GM19455 (cell line): ENCODE data around the gene SMOC2.

Experiments used
- ATAC-seq: cut with Tn5 transposase; IDR thresholded peaks from one replicate; pipeline ENCODE4 v1.9.1; 2021; ENCODE audit not compliant: unreplicated experiment

The SMOC2 gene

GRCh38 chr6:168641446-168641845 is 200.5 kb downstream of the SMOC2 start:
- ATAC-seq, result no peak

GRCh38 chr6:168643401-168643800 is 202.4 kb downstream of the SMOC2 start:
- ATAC-seq, result no peak

DNA sequence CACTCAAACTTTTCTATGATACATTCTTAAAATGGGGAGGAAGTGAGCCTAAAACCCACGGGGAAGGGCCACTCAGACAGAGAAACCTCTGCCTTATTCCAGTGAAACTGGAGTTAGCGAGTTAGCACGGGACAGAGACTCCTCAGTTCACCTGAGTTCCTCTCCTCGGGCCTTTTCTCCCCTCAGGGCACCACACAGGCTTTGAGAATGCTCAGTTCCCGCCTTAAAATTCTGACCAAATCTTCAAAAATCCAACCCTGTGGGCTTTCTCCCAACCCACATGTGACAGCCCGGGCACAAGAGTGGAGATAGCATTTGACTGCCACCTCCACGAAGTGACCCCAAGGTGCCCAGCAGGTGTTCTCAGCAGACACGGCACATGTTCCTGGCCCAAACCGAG is 204.3 kb downstream of the SMOC2 start:
- ATAC-seq, result no peak

GRCh38 chr6:168647271-168647670 is 206.3 kb downstream of the SMOC2 start:
- ATAC-seq, result no peak

DNA sequence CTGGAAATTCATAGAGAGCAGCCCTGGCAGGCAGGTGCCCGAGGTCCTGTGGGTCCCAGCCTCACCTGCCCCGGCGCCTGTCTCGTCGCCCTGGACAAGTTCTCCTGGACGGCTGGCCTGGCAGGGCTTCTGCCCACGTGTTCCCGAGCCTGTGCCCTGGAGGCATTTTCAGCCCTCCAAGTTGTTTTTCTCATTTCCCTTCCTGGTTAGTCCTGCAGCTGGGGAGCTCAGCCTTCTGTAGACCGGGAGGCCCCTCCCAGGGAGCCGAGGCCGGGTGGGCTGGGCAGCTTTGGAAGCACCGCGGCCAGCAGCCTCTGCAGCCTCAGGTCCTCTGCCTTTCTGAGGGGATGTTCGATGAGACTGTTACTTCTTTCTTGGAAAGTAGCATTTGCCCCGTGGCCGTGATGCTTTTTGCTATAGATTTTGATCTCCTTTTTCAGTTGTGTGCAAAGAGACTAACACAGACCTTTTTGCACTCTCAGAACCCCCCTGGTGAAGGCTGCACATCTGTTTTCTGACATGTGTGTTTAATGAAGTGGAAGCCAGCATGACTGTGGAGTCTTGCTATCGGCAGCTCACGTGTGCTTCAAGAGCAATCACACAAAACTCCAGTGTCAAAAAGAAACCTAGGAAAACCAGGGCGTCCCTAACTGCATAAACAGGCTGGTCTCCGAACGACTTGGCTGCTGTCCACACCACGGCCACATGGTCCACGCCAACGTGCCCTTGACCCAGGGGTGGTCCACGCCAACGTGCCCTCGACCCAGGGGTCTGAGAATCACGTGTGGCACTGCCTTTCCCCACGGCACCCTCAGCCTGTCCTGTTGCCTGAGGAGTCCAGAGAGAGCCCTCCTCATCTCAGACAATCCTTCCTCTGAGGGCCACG is 207.5 kb downstream of the SMOC2 start:
- no peak for ATAC-seq

DNA sequence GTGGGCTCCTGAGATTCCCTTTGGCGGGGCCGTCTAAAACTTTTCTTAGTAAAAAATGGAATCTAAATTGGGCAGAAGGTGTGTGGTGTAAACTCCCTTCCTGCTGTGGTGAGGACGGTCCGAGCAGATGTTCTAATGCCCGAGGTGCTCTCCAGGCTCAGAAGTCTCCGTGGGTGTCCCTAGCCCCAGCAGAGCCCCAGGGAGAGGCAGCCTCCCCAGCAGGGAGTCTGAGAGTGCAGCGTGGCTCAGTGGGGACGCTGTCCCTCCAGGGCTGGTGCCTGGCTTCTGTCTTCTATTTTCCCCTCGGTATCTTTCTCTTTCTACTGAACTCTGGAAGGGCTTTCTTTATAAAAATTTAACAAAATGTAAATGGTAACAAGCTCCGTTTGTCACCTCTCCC is 208.2 kb downstream of the SMOC2 start:
- ATAC-seq, result no peak

GRCh38 chr6:168650671-168651111 is 209.7 kb downstream of the SMOC2 start:
- no peak for ATAC-seq

DNA sequence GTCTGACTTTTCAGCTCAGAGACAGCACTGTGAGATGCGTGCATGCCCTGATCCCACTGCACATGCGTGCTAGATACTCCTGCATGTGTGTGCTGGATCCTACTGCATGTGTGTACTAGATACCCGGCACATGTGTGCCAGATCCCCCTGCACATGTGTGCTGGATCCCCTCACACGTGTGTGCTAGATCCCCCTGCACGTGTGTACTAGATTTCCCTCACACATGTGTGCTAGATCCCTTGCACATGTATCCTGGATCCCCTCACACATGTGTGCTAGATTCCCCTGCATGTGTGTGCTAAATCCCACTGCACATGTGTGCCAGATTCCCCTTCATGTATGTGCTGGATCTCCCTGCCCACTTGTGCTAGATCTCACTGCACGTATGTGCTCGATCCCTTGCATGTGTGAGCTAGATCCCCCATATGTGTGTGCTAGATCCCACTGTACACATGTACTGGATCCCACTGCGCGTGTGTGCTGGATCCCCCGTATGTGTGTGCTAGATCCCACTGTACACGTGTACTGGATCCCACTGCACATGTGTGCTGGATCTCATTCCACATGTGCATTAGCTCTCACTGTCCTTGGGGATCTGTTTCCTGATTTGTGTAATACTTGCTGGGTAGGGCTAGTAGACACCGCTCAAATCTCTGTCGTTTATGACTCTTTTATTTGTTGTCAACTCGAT is 214.6 kb downstream of the SMOC2 start:
- no peak for ATAC-seq

- ATAC-seq, result no peak
Observed at GRCh38 chr6:168658059-168658458, 217.1 kb downstream of the SMOC2 start.

DNA sequence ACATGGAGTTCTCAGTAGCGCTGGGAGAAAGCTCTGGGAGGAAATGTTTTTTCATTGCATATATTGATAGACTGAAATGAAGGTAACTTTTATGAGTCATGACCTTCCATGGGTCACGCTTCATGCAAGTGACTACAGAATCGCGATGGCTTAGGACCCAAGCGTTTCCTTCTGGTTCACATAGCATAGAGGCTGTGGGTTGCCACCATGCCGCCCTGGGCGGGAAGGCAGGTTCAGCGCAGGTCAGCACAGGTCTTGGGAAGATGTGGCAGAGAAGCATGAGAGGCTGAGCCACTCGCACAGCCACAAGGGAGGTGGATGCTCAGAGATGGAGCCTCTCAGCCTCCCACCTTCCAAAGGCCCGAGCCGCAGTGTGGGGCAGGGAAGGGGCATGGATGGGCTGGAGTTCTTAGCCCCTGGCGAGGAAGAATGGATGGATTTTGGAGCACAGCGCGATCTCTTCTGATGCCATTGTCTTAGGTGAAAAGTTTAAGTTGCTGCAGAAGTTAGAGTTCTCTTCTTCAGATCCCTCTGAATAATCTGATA is 219.5 kb downstream of the SMOC2 start:
- ATAC-seq, result no peak

DNA sequence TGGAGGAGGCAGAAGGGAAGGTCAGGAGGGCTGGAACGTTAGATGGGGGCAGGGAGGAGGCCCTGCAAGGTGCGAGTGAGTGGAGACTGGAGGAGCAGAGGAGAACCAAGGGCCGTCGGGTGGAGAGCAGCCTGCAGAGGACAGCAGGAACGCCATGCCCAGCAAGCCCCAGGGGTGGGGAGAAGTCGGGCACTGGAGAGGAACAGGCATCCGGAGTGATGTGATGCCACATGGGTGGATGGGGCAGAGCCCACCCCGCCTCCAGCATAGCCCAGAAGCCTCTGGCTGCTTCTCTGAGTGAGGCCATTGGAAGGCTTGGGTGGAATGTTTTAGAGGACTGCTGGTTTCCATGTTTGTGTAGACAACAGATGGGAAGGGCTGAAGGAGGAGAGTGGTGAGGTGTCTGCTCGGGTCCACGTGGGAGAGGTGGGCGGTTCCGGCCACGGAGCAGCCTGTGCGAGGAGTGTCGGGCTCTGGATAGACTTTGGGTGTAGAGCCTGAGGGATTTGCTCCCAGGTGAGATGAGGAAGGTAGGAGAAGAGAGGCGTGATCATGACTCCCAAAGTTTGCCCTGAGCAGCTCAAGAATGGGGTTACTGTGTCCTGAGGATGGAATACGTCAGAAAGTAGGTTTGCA is 221.4 kb downstream of the SMOC2 start:
- no peak for ATAC-seq

GRCh38 chr6:168663041-168663440 is 222.1 kb downstream of the SMOC2 start:
- ATAC-seq, result no peak

GRCh38 chr6:168664956-168665355 is 224.0 kb downstream of the SMOC2 start:
- no peak for ATAC-seq

DNA sequence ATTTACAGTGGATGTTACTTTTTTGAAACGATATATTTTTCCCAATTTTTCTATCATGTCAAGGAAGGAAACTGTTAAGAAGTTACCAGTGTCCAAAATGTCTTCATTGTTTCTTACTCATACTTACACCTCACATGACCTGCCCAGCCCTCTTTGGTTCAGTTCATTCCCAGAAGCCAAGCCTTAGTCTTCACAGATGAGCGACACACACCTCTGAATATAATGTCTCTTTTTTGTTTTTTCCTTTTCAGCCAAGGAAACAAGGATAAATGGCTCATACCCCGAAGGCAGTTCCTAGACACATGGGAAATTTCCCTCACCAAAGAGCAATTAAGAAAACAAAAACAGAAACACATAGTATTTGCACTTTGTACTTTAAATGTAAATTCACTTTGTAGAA is 225.2 kb downstream of the SMOC2 start:
- ATAC-seq, result no peak

DNA sequence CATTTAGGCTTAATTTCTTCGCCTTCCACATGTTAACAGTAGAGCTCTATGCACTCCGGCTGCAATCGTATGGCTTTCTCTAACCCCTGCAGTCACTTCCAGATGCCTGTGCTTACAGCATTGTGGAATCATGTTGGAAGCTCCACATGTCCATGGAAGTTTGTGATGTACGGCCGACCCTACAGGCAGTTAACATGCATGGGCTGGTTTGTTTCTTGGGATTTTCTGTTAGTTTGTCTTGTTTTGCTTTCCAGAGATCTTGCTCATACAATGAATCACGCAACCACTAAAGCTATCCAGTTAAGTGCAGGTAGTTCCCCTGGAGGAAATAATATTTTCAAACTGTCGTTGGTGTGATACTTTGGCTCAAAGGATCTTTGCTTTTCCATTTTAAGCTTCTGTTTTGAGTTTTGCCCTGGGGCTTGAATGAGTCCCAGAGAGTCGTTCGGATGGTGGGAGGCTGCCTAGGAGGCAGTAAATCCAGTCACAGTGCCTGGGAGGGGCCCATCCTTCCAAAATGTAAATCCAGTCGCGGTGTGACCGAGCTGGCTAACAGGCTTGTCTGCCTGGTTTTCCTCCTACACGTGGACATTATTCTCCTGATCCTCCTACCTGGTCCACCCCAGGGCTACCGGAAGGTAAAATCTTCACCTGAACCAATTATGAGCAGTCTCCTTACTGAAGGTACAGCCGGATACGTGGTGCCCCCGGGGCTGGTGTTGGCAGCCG is 225.9 kb downstream of the SMOC2 start:
- ATAC-seq, result no peak

GRCh38 chr6:168667428-168667805 is 226.4 kb downstream of the SMOC2 start:
- ATAC-seq, result no peak

DNA sequence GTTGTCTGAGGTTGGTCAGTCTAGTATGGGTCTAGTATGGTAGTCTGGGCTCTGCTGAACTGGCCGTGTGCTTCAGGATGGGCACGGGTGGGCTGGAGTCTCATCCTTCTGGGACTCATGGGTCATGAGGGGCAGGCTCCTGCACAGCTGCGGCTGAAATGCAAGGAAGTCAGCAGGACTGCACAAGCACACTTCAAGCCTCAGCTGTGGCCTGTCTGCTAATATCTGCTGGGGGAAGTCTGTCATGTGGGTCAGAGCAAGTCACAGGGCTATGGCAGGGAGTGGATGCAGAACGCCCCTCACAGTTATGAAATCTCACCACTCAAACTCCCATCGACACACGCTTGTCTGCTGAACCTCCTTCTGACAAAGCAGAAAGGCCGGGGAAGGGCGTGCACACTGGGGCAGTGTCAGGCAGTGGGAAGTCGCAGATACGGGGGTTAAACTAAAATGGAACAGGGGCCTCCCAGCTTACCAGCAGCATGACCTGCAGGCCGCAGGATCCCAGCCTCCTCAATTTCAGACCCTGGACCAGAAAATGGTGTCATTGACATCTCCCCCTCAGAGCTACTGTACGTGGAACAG is 229.5 kb downstream of the SMOC2 start:
- no peak for ATAC-seq

DNA sequence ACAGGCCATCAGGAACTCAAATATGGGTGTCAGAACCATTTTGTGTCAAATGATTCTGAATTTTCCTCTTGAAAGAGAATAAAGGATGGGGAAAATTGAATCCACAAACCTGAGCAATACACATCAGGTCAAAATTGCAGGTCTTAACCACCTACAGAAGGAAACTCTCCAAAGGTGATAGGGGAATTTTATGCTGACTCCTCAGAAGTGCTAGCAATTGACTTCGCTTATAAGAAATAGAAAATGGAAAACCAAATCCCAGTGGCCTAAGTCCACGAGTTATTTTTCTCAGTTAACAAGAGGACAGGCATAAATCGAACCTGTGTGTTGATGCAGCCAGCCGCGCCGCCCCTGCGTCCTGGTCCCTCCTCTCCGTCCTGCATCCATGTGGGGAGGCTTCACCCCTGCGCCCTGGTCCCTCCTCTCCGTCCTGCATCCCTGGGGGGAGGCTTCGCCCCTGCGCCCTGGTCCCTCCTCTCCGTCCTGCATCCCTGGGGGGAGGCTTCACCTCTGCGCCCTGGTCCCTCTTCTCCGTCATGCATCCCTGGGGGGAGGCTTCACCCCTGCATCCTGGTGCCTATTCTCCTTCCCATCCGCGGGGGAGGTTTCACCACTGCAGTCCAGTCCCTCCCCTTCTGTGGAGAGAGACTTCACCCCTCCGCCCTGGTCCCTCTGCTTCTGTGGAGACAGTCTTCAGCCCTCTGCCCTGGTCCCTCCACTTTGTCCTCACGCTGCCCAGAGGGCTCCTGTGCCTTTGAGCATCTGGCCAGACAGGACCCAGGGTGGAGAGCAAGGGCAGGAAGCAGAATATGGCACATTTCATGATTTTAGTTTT is 230.3 kb downstream of the SMOC2 start:
- no peak for ATAC-seq

- no peak for ATAC-seq
Observed at GRCh38 chr6:168671863-168672546, 231.0 kb downstream of the SMOC2 start.
